ENCODE measurements around the gene SMCO2. TPM values are rescaled to one million over a fixed set of nuclear protein-coding genes. Genes with fewer than 3 reads are reported as not detected.

SMCO2 gene
- total RNA-seq = not detected

GRCh38 chr12:27446436-27446835 lies at the start of gene SMCO2:
SMCO2 (plus strand) TSS chr12:27446736; CDS start chr12:27470632, 23,896 bp downstream.
- DNase-seq = no peak

DNA sequence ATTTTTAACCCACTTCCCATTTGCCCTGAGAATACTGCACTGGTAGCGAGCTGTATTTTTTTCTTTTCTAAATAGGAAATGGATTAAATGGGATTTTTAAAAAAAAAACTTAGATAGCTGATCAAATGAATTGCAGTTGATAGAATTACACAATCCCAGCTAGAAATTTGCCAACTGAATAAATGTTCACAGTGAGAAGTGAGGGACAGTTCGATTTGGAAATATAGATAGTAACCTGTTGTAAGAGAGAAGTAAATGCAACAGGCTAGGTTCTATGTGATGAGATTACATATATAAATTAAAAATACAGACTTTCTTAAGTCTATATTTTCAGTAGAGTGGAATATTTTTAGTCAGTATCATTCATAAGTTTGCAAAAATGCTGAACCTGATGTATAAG lies 48.1 kb upstream of the SMCO2 start:
- DNase-seq = no peak

- DNase-seq = no peak
Measured at GRCh38 chr12:27399074-27399473, 47.5 kb upstream of the SMCO2 start.

DNA sequence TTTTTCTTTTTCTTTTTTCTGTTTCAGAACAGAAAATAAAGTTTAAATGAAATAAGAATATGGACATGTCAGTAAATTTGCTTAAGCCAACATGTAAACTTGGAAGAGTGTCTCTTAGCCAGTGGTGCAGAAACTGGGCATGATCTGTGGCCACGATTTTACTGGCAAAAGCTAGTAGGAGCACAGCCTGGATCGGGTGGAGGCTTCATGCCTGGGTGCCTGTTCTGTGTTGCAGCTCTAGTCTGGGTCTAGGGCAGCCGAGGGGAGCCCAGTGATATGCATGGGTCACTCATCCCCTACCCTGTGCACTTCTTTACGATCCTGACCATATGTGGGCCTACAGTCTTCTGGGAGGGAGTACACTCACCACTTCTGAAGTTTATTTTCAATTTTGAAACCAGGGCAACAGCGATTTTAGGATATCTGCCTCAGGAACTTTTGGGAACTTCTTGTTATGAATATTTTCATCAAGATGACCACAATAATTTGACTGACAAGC lies 45.6 kb upstream of the SMCO2 start:
- no peak for DNase-seq

- DNase-seq = no peak
Measured at GRCh38 chr12:27412047-27412446, 34.5 kb upstream of the SMCO2 start.

DNA sequence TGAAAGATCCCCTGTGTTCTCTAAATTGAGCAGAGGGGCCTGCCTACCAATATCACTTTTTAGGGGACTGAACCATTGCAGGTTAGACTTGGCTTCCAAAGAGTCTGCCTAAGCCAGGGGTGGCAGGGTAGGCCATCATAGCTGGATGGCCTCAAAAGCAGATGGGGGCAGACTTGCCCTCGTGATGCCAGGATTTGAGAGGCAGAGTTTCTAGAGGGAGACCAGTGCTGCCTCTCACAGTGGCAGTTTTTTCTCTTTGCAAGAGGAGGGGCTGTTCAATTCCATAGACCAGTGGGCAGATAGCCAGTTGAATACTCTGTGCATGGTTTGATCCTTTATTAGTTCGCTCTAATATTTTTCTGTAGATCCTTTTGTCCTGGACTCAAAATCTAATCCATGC lies 23.8 kb upstream of the SMCO2 start:
- no peak for DNase-seq

- DNase-seq = no peak
Measured at GRCh38 chr12:27424631-27425230, 21.8 kb upstream of the SMCO2 start.

GRCh38 chr12:27425306-27425705 lies 21.2 kb upstream of the SMCO2 start:
- DNase-seq = no peak

DNA sequence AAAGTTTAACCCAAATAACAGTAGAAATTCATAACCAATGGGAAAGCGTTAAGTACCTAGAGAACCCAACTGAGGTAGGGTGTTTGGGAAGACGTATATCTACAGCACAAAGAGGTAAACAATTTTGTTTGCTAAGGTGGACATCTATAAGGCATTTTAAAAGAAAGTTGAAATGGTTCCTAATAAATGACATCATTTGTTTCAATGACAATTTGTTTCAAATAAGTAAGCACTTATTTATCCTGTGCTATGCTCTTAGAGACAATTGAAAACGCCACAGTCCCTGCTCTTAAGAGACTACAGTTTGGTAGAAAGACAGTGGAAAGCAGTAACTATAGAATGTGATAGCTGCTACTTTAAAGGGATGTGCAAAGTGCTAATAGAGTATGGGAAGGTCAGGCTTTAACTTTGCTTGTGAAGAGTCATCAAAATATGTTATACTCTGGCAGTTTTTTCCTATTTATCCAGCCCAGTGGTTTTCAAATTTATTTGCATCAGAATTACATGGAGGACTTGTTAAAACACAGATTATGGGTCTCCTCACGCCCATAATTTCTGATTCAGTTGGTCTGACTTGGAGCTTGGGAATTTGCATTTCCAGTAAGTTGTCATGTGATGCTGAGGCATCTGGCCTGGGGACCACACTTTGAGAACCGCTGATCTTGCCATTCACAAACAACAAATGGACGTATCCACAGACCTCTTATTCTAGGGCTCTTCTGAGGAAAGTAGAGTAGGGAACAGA lies 19.6 kb upstream of the SMCO2 start:
- DNase-seq = no peak

GRCh38 chr12:27427824-27428223 lies 18.7 kb upstream of the SMCO2 start:
- DNase-seq = no peak

GRCh38 chr12:27428466-27428865 lies 18.1 kb upstream of the SMCO2 start:
- DNase-seq = no peak

GRCh38 chr12:27429606-27430005 lies 16.9 kb upstream of the SMCO2 start:
- no peak for DNase-seq

- DNase-seq = no peak
Measured at GRCh38 chr12:27431185-27431584, 15.4 kb upstream of the SMCO2 start.

DNA sequence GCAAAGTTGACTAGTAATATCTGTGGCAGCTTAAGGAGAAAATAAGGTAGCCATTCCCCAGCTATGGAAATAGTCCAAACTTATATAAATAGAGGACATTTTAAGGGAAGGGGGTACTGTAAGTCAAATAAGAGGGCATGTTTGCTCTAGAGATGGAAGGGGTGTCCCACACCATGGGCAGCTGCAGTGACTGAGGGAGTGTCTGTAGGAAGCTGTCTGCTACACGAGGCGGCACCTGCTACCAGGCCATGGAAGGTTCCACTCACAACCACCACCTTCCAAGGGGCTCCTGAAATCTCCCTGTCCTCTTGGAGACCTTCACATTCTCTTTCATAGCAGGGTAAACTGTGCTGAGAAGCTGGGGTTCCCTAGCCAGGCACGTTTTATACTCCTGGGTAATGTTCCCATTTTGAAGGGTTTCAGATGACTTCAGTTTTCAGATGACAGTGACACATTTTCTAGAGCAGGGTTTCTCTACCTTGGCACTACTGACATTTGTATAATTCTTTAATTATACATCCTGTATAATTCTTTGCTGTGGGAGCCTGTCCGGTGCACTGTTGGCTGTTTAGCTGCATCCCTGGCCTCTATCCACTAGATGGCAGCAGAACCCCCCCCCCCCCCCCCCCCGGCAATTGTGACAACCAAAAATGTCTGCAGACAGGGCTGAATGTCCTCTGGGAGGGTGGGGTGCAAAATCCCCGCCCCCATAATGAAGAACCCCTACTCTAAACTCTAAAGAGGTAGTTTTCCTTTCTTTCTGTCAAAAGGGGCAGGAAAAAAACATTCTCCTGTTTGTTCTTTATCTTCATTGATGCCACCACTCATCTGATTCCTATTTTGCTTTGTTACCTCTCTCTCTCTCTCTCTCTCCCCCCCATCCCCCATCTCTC lies 11.6 kb upstream of the SMCO2 start:
- DNase-seq = no peak

DNA sequence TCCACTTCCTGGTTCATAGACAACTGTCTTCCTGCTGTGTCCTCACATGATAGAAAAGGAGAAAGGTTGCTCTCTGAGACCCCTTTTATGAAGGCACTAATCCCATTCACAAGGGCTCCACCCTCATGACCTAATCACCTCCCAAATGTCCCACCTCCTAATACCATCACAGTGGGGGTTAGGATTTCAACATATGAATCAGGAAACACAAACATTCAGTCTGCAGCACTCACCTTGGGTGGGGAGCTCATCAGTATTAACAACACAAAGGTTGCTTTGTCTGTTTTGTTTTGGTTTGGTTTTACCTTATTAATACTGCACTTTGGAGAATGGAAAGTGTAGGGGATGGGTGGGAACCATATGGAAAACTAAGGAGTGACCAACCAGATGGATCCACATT lies 10.5 kb upstream of the SMCO2 start:
- DNase-seq = no peak

- DNase-seq = no peak
Measured at GRCh38 chr12:27436768-27437167, 9.8 kb upstream of the SMCO2 start.

DNA sequence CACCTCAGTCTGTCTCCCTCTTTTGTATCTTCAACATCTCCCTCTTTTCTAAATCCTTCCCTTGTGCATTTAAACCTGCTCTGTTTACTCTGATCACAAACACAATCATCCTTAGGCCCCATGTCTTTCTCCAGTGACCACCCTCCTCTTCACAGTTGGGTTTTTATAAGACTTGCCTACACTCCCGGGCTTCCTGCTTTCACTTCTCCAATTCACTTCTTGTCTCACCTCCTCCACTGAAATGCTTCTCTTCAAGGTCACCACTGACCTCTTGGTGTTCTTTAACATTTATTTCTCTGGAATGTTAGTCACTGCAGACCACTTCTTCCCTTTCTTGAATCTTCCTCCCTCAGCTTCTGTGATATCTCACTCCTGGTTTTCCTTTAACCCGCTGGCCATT lies 8.7 kb upstream of the SMCO2 start:
- no peak for DNase-seq

- DNase-seq = no peak
Measured at GRCh38 chr12:27447761-27448160, 1.2 kb downstream of the SMCO2 start.

DNA sequence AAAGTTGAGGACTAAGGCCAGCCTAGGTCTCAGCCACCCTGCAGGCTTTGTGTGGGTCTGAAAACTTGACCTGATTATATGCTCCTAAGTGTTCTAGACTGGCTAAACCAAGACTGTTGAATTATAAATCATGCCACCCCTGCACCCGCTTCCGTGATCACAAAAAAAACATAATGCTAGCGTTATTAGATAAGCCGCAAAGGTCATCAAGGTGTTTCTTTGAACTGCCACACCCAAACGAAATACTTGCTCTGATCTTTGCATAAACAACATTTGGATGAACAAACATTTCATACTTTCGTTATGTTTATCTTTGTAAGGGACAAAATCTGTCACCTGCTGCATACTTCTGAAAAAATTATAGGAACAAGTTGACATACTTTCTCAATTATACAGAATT lies 2.5 kb downstream of the SMCO2 start:
- no peak for DNase-seq

DNA sequence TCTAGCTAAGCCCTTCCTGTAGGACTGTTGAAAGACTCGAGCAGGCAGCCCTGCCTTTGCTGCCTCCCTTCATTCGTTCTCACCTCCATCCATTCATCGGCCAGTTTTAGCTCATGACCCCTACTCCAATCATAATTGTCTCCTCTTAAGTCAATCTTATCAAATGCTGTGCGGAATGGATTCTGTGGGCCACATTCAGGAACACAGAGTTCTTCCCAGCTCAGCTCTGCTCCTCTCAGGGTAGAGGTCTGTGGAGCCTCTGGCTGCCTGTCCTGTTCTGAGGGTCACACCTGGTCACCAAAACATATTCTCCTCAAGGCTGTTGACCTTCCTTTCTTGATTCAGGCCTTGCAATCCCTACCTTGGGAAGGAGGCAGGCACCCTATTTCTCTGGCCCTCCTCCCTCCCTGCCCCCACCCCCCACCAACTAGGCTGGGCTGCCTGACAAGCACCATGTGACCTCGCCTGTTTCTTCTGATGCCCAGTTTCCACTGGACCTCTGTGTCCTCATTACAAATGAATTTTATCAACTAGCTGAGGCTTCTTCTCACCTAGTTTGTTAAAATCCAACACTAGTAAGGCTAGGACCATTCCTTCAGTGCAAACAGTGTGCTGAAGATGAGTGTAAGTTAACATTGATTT lies 3.5 kb downstream of the SMCO2 start:
- no peak for DNase-seq

DNA sequence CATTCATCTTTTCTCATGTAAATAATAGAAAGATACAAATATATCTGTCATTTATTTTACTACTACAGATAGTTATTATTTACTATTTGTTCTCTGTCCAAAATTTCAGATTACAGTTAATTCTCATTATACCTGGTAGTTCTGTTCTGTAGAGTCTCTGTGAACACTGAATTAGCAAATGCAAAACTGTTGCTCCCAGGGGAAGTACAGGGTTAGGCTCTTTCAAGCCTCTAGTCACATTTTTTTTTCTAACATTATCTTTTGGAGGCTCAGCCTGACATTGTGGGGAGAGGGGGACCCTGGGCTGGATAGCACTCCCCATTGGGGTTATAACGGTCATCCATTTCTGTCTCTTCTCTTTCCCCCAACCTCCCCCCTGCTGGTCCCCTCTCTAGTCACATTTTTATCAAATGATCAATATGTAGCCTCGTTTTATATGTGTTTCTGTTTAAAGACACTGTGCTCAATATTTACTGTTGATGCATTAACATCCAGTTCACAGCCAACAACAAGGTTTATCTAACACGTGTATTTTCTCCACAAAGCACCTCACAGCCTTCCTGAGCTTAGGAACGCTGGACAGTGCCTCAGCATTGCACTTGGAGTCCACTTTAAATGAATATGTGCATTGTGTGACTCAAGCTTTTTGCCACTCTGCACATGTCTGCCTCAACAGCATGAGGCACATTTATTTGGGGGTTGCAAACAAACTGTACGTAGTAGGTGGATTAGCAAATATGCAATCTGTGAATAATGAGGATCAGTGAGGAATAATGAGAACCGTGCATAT lies 4.7 kb downstream of the SMCO2 start:
- DNase-seq = no peak

DNA sequence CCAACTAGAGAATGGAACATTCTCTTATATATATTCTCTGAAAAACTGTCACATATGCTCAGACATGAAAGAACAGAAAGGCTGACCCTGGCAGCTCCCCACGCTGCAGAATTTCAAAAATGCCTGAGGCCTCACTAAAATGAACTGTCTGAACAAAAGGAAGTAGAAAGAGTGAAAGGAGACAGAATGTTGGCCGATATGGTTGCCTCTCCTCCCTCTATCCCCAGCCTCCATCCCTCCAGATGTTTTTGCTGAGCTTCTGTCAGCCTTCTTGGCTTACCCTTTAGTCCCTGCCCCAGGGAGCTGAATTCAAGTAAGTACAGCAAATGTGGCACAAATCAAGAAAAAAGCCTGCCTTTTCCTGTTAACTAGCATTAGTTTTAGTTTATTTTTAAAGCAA lies 6.9 kb downstream of the SMCO2 start:
- no peak for DNase-seq
